HG02938 (cell line): Measurements from ENCODE around the gene CHEK1.
"Not testable (repeated sequence)": the region's sequence is repeated elsewhere in the genome, so short reads cannot be mapped to it uniquely, and the experiment has no call there.

Source experiments
- ATAC-seq: cut with Tn5 transposase; IDR thresholded peaks from one replicate; pipeline ENCODE4 v1.9.1; 2021; ENCODE audit warnings: mild to moderate bottlenecking, moderate library complexity; ENCODE audit not compliant: unreplicated experiment

CHEK1 gene

DNA sequence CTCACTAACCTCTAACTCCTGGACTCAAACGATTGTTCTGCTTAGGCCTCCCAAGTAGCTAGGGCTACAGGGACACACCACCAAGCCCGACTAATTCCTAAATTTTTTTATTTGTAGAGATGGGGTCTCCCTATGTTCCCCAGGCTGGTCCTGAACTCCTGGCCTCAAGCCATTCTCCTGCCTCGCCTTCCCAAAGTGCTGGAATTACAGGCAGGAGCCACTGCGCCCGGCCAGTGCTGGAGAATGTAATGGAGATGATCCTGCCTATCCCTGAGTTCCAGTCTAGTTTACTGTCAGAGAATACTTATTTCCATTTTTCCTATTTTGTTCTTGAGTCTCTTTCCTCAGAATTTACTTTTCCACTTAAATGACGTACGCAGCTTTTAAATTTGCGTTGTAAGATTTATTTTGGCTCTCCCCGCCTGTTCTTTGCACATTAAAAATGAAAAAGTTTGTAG is at the start of gene CHEK1:
Gene CHEK1, plus strand, starts transcription at position 408 of the 458 bp plus-strand sequence. CDS start 1,606 bp downstream, outside the sequence.
- no peak for ATAC-seq

DNA sequence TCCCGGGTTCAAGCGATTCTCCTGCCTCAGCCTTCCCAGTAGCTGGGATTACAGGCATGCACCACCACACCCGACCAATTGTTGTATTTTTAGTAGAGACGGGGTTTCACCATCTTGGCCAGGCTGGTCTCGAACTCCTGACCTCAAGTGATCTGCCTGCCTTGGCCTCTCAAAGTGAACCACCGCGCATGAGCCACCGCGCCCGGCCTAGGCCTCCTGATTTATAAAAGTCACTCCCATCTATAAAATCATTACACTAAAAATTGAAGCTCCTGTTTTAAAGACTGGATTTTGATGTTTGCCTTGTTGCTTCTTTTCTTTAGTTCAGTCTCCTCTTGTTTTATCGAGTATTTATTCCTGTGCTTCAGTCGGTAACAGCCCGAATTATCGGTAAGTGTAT is 47.8 kb upstream of the CHEK1 start:
- not testable (repeated sequence) for ATAC-seq

GRCh38 chr11:125578783-125579182 is 46.2 kb upstream of the CHEK1 start:
- ATAC-seq = no peak

- no peak for ATAC-seq
These were observed 45.2 kb upstream of the CHEK1 start for GRCh38 chr11:125579811-125580210.

DNA sequence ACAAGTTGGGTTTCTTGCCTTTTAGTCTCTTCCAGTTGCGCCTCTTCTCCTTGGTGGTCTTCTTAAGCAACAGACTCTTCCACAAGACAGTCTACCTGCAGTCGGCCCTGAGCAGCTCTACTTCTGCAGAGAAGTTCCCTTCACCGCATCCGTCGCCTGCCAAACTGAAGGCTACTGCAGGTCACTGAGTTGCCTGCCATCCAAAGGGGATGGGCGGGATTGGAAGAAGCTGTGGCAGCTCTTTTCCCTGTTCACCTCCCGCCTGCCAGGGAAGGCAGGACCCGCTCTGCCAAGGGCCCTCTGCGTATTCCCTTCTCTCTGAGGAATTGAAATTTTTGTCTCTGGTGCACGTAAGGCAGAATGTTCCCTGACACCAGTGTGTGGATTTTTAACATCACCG is 41.5 kb upstream of the CHEK1 start:
- ATAC-seq = no peak

GRCh38 chr11:125585487-125585886 is 39.5 kb upstream of the CHEK1 start:
- ATAC-seq = no peak

- ATAC-seq = no peak
These were observed 38.3 kb upstream of the CHEK1 start for GRCh38 chr11:125586623-125587022.

DNA sequence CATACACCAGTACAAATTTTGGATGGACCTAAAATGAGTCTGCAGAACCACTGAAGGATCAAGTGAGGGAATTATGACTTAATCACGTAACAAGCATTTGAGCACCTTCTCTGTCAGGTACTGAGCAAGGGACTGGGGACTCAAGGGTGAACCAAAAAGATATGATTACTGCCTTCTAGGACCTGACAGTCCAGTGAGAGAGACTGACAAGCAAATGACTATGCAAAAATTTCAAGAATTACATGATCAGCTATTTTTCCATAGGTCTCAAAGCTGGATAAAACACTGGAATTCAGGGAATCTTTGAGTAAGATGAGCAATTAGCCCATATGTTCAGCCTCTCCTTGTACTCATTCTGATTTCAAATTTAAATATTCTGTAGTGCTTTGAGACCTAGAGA is 37.5 kb upstream of the CHEK1 start:
- no peak for ATAC-seq

GRCh38 chr11:125588505-125588904 is 36.5 kb upstream of the CHEK1 start:
- no peak for ATAC-seq

- ATAC-seq = peak; percentile 14
These were observed 33.2 kb upstream of the CHEK1 start for GRCh38 chr11:125591649-125592304.

- peak; percentile 97 for ATAC-seq
These were observed 32.5 kb upstream of the CHEK1 start, which contains the start of gene STT3A for GRCh38 chr11:125592305-125593113. Gene STT3A (plus strand): TSS chr11:125592852. CDS start chr11:125595916, 3,064 bp downstream.

DNA sequence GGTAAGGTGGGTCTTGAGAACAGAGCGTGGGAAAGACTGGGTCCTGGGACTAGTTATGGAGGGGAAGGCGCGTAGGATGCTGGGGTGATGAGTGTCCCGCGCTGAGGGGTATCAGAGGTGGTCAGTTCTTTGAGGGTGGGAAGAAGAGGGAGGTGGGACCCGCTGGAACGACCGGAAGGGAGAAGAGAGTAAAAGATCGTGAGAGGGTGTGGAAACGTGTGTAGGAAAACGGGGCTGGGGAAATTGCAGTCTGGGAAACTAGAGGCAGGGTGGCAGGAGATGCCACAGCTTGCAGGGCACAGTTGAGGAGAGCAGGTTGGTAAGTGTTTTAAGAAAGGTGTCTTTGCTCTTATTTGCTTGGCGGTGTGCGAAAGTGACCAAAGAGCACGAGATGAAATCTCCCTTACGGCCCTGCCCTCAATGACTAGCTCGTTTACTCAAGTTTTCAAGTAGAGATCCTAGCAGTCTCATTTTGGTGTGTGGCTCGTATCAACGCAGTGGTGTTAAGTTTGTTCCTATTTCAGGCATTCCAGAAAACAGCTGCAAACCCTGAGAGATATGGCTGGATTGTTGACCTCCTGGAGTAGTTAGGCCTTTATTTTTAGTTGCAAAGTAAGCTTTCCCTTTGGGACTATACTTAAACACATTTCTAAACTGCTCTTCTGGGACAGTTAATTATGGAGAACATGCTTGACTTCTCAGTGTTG is 31.7 kb upstream of the CHEK1 start:
- no peak for ATAC-seq

GRCh38 chr11:125594958-125595357 is 30.0 kb upstream of the CHEK1 start:
- no peak for ATAC-seq

DNA sequence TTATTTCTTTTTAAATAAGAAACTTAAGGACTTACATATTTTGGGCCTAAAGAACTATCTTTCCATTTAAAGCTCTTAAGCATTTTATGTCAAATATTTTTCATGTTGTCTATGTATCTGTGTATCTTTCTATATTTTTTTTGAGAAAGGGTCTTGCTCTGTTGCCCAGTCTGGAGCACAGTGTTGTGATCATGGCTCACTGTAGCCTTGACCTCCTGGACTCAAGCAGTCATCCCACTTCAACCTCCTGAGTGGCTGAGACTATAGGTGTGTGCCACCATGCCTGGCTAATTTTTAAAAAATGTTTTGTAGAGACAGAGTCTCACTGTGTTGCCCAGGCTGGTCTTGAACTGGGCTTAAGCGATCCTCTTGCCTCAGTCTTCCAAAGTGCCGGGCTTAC is 24.3 kb upstream of the CHEK1 start:
- ATAC-seq = no peak

DNA sequence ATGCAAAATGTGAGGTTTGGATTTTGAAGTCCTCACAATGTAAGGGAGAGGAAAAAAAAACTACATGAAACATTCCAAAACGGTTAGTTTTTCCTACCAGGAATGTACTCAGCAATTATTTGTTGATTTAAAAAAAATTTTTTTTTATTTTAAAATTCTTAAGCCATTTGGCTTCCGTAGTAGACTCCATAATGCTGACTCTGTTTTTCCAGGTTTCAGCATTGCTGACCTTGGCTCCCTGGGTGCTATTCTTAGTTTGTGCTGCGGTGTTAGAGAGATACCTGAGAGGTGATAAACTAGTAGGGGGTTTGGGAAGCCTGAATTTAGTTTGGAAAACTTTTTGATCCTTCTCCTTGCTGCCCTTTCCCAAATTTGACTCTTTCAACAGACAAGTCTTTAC is 21.8 kb upstream of the CHEK1 start:
- no peak for ATAC-seq

GRCh38 chr11:125605417-125605816 is 19.5 kb upstream of the CHEK1 start:
- ATAC-seq = no peak

GRCh38 chr11:125609545-125609944 is 15.4 kb upstream of the CHEK1 start:
- no peak for ATAC-seq

DNA sequence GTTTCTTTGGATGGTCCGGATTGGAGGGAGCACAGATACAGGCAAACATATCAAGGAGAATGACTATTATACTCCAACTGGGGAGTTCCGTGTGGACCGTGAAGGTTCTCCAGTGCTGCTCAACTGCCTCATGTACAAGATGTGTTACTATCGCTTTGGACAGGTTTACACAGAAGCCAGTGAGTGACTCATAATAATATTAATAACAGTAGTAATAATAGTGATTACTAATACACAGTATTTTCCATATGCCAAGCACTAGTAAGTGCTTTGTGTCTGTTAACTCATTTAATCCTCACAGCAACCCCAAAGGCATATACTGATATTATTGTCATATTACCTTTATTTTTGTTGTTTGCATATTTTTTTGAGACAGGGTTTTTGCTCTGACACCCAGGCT is 6.6 kb upstream of the CHEK1 start:
- ATAC-seq = no peak

DNA sequence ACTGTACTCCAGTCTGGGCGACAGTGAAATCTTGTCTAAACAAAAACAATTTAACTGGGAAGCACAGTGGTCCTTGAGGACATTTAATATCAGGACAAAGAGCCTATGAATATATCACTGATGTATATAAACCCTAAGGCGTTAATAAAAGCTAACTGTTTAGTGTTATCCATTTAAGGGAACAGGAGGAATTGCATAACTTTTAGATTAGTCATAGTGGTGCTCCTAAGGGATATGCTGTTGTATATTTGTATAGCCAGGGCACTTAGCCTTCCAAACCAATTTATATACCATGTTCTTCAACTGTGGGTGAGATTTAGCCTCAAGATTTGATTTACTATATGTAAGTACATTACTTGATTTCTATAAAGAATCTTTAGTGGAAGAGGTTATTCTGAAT is 3.0 kb upstream of the CHEK1 start:
- ATAC-seq = no peak

DNA sequence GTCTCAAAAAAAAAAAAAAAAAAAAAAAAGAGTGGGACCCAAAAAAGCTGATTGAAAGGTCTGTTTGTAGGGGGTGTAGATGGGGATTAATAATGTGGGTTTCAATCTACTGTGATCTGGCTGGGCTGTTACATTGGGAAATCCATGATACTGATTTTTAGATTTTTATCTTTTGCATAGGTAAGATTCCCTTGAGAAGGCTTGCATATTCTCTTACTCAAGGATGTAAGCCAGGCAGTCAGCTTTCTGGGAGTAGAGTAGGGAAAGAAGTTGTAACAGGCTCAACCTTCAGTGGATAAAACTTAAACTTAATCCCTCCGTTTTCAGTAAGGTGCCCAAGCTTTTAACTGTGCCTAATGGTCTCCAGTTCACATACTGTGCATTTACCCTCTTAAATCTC is 1.9 kb upstream of the CHEK1 start:
- ATAC-seq = no peak

GRCh38 chr11:125625225-125625629 is 264 bp downstream of the CHEK1 start:
- ATAC-seq = no peak
